ENCODE results near the gene PTH1R.
"Not testable (repeated sequence)": the region's sequence is repeated elsewhere in the genome, so short reads cannot be mapped to it uniquely, and the experiment has no call there.

Gene PTH1R

GRCh38 chr3:46901591-46902187, 24.2 kb downstream of the PTH1R start:
- DNase-seq = no peak

DNA sequence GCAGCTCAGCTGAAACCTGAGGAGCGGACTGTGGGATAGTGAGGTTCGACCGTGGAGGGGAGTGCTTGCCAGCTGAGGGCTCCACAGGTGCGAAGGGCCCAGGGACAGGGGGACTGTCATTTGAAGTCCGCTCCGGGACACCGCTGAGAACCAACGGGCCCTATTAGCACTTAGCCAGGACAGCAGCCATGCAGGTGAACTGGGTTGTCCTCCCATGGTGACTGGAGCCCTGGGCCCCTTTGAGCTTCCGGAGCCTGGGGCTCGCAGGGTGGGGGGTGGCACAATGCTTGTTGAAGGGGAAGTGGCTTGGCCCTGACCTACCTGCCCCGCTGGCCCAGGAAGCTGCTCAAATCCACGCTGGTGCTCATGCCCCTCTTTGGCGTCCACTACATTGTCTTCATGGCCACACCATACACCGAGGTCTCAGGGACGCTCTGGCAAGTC, 24.7 kb downstream of the PTH1R start:
- DNase-seq = no peak

DNA sequence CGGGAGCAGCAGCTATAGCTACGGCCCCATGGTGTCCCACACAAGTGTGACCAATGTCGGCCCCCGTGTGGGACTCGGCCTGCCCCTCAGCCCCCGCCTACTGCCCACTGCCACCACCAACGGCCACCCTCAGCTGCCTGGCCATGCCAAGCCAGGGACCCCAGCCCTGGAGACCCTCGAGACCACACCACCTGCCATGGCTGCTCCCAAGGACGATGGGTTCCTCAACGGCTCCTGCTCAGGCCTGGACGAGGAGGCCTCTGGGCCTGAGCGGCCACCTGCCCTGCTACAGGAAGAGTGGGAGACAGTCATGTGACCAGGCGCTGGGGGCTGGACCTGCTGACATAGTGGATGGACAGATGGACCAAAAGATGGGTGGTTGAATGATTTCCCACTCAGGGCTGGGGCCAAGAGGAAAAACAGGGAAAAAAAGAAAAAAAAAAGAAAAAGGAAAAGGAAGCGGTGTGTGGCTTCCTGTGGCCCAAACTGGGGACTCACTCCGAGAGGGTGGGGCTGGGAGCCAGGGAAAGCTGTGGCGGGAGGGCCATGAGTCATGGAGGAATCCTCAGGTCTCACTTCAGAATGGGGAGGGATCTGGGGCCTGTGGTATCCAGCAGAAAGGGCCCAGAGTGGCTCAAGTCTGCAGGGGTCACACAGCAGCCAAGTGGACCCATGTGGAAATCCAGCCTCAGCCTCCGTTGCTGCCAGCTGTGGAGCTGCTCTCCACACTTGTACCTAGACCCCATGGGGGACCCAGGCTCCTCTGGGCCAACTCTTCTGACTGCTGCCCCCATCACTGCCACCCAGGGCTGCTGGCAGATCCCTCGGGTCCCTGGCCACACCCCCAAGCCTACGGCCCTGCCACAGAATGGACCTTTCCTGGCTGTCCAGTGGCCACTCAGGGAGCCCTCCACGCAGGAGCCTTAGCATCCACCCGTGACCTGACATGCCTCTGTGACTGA, 26.1 kb downstream of the PTH1R start:
- DNase-seq = no peak

DNA sequence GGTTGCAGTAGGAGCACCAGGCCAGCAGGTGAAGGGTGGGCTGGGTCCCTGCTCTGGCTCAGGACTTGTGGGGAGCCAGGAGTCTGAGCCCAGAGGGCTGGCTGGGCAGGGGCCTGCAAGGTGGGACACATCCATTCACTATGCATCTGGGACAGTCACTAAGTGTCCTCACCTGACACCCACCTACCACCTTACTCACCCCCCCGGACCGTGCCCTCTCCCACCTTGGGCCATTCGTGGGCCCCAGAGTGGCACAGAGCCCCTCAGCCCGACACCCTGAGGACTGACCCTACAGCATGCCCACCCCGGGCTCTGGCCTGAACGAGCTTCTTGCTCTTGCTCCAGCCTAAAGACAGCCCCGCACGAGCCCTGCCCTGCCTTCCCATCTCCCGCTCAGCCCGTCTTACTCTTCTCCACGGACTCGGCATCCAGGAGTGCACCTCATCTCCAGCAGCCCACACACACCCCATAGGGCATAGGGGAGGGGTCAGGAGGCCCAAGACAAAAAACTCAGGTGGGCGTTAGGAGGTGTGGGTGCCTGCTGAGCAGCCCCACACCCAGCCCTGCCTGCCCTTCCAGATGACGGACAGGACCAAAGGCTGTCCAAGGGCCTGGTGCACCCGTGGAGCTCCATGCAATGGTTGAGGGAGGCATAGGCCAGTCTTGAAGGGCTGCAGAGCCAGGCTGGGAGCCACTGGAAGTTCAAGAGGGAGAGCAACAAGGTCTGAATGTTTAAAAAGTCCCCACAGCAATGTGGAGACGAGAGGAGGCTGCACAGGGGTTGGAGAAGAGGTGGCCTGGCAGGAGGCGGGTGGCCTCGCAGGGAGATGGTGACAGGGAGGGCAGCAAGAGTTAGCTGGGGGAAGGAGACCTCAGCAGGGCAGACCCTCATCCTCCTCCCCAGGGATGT, 27.0 kb downstream of the PTH1R start:
- DNase-seq = no peak

GRCh38 chr3:46905213-46905560, 27.7 kb downstream of the PTH1R start:
- no peak for DNase-seq

- no peak for DNase-seq
These were observed 28.3 kb downstream of the PTH1R start for GRCh38 chr3:46905661-46906451.

GRCh38 chr3:46906471-46907058, 29.0 kb downstream of the PTH1R start:
- no peak for DNase-seq

- DNase-seq = no peak
These were observed 29.8 kb downstream of the PTH1R start for GRCh38 chr3:46907271-46907670.

GRCh38 chr3:46907960-46908293, 30.4 kb downstream of the PTH1R start:
- DNase-seq = no peak

GRCh38 chr3:46908294-46908985, 30.9 kb downstream of the PTH1R start:
- no peak for DNase-seq

GRCh38 chr3:46908986-46909534, 31.5 kb downstream of the PTH1R start:
- no peak for DNase-seq

DNA sequence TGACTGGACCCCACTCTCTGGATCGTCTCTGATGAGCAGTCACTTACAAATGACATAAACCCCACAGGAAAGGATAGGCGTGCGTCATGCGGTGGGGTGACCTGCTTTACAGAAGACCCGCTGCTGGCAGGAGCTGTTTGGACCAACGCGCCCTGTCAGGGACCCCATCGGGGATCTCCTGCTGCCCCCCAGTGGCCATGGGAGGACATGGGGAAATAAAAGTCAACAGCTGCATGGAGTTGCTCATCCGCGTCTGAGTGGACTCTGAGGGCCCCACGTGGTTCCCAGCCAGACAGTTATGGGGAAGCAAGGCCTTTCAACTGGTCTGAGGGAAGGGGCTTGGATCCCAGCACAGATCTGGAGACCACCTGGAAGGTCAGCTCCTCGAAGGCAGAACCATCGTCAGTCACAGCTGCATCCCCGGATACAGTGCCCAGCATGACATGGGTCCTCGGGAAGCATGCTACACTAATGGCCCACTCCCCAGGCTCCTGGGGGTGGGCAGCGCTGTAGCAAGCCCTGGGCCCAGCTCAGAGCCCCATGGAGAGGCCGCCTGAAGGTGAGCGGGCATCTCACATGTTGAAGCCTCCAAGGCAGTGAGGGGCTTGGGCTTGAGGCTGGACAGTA, 32.1 kb downstream of the PTH1R start:
- DNase-seq = peak; percentile 20

GRCh38 chr3:46910166-46910760, 32.7 kb downstream of the PTH1R start:
- no peak for DNase-seq

GRCh38 chr3:46910914-46911313, 33.4 kb downstream of the PTH1R start:
- not testable (repeated sequence) for DNase-seq

- no peak for DNase-seq
These were observed 35.5 kb downstream of the PTH1R start for GRCh38 chr3:46912986-46913385.

GRCh38 chr3:46913644-46914043, 36.1 kb downstream of the PTH1R start:
- no peak for DNase-seq

- no peak for DNase-seq
These were observed 37.3 kb downstream of the PTH1R start for GRCh38 chr3:46914849-46915248.

DNA sequence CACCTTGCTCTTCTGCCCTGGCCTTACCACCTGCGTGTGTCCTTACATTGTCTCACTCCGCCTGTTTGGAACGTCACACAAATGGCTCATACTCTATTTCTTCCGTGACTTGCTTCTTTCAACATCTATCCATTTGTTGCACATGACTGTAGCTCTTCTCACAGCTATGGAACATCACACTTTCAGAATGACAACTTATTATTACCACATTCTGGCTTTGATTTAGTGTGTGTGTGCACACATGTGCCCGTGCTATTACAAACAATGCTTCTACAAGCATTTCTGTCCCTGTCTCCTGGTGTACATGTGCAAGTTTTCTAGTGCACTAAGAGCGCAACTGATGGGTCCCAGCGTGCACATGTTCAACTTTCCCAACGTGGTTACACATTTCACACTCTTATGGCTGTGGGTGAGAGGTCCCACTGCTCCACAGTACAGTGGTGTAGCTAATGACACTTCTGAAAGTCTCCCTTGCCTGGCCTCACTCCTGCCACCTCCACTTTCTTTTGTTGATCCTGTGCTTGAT, 37.8 kb downstream of the PTH1R start:
- DNase-seq = no peak

GRCh38 chr3:46916278-46916677, 38.8 kb downstream of the PTH1R start:
- DNase-seq = no peak

GRCh38 chr3:46916799-46917198, 39.3 kb downstream of the PTH1R start:
- DNase-seq = no peak
